Measurements from ENCODE around the gene MAPRE3. TPM values are rescaled to one million over a fixed set of nuclear protein-coding genes. Genes with fewer than 3 reads are reported as not detected.

MAPRE3 gene
- total and polyA plus RNA-seq, 9 of the 15 experiments (the other 6 are each of a cell fraction or from before 2014, with no cell fraction given), result 0.70 to 43.2 (median 12.6) TPM

DNA sequence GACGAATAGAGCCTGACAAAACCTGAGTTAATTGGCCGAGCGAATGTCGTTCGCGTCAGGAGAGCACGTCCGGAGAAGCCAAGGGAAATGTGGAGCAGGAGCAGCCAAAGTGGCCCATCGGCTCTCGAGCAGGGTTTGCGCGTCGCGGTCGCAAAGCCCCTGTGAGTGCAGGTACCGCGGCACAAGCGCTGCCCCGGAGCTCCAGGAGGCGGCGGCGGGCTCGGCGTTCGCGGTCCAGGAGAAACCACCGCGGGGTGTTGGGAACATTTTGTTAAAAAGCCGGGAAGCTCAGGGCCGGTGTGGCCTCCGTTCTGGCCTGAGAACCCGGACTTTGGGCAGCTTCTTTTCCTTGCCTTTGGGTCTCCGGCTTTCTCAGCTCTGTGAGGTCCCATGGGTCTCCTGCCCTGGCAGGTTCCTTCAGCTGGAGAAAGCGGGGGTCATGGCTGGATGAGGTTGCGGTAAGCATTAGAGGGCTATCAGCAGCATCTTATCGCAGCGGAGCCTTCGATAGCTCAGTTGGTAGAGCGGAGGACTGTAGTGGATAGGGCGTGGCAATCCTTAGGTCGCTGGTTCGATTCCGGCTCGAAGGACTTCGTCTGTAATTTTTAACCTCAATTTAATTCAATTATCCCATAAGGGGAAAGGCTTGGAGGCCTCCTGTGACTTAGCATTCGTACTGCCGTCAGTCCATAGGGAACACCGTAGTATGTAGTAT is 80.0 kb downstream of the MAPRE3 start (continued):
- TF ChIP-seq, protein P1, sequence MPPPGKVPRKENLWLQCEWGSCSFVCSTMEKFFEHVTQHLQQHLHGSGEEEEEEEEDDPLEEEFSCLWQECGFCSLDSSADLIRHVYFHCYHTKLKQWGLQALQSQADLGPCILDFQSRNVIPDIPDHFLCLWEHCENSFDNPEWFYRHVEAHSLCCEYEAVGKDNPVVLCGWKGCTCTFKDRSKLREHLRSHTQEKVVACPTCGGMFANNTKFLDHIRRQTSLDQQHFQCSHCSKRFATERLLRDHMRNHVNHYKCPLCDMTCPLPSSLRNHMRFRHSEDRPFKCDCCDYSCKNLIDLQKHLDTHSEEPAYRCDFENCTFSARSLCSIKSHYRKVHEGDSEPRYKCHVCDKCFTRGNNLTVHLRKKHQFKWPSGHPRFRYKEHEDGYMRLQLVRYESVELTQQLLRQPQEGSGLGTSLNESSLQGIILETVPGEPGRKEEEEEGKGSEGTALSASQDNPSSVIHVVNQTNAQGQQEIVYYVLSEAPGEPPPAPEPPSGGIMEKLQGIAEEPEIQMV (tag; conservative IDR thresholded peaks at IDR 0.05; ENCODE audit: low read depth), result no peak
- TF ChIP-seq MEF2A (IDR thresholded peaks at IDR 0.05; ENCODE audit: control insufficient read depth, low read depth, low read length) (0 out of 2 replicates have a peak, but pooled peaks have one; percentile 24), JUNB (CRISPR knock-in tag; conservative IDR thresholded peaks at IDR 0.05) (no peak), SMAD2 (IDR thresholded peaks at IDR 0.05; ENCODE audit: low read depth, low read length) (no peak), SREBF1 (IDR thresholded peaks at IDR 0.05; ENCODE audit: borderline replicate concordance, low read depth, low read length) (peak; percentile 62; the same call in 1 of the 2 replicates), ZNF165 (CRISPR knock-in tag; IDR thresholded peaks at IDR 0.05; ENCODE audit: borderline replicate concordance) (no peak), RBM34 (IDR thresholded peaks at IDR 0.05; ENCODE audit: borderline replicate concordance, insufficient read depth, low read length) (no peak), NBN (IDR thresholded peaks at IDR 0.05; ENCODE audit: low read depth) (no peak), ATF7 (IDR thresholded peaks at IDR 0.05) (no peak), TEAD2 (tag; IDR thresholded peaks at IDR 0.05) (no peak), DMBX1 (CRISPR knock-in tag; IDR thresholded peaks at IDR 0.05; ENCODE audit: borderline replicate concordance) (no peak), RAD51 (IDR thresholded peaks at IDR 0.05; ENCODE audit: borderline replicate concordance, low read depth) (no peak), ZNF830 (CRISPR knock-in tag; IDR thresholded peaks at IDR 0.05) (no peak), ELF2 (CRISPR knock-in tag; IDR thresholded peaks at IDR 0.05) (no peak), ZC3H4 (CRISPR knock-in tag; IDR thresholded peaks at IDR 0.05; ENCODE audit: borderline replicate concordance) (no peak), GABPA (tag; conservative IDR thresholded peaks at IDR 0.05; ENCODE audit: low read depth) (no peak)
- TF ChIP-seq, protein P2, sequence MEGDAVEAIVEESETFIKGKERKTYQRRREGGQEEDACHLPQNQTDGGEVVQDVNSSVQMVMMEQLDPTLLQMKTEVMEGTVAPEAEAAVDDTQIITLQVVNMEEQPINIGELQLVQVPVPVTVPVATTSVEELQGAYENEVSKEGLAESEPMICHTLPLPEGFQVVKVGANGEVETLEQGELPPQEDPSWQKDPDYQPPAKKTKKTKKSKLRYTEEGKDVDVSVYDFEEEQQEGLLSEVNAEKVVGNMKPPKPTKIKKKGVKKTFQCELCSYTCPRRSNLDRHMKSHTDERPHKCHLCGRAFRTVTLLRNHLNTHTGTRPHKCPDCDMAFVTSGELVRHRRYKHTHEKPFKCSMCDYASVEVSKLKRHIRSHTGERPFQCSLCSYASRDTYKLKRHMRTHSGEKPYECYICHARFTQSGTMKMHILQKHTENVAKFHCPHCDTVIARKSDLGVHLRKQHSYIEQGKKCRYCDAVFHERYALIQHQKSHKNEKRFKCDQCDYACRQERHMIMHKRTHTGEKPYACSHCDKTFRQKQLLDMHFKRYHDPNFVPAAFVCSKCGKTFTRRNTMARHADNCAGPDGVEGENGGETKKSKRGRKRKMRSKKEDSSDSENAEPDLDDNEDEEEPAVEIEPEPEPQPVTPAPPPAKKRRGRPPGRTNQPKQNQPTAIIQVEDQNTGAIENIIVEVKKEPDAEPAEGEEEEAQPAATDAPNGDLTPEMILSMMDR (IDR thresholded peaks at IDR 0.05 in 2 of 3, conservative IDR thresholded peaks at IDR 0.05 in 1 of 3; ENCODE audit: insufficient read depth in 2 of 3, low read depth in 1 of 3, low read length in 3 of 3), result no peak
- TF ChIP-seq, protein P3, sequence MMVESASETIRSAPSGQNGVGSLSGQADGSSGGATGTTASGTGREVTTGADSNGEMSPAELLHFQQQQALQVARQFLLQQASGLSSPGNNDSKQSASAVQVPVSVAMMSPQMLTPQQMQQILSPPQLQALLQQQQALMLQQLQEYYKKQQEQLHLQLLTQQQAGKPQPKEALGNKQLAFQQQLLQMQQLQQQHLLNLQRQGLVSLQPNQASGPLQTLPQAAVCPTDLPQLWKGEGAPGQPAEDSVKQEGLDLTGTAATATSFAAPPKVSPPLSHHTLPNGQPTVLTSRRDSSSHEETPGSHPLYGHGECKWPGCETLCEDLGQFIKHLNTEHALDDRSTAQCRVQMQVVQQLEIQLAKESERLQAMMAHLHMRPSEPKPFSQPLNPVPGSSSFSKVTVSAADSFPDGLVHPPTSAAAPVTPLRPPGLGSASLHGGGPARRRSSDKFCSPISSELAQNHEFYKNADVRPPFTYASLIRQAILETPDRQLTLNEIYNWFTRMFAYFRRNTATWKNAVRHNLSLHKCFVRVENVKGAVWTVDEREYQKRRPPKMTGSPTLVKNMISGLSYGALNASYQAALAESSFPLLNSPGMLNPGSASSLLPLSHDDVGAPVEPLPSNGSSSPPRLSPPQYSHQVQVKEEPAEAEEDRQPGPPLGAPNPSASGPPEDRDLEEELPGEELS (CRISPR knock-in tag; IDR thresholded peaks at IDR 0.05; ENCODE audit: borderline replicate concordance), result no peak
- TF ChIP-seq, protein P4, sequence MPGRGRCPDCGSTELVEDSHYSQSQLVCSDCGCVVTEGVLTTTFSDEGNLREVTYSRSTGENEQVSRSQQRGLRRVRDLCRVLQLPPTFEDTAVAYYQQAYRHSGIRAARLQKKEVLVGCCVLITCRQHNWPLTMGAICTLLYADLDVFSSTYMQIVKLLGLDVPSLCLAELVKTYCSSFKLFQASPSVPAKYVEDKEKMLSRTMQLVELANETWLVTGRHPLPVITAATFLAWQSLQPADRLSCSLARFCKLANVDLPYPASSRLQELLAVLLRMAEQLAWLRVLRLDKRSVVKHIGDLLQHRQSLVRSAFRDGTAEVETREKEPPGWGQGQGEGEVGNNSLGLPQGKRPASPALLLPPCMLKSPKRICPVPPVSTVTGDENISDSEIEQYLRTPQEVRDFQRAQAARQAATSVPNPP (IDR thresholded peaks at IDR 0.05; ENCODE audit: borderline replicate concordance, insufficient read depth, insufficient read length), result no peak
- TF ChIP-seq, protein P5, sequence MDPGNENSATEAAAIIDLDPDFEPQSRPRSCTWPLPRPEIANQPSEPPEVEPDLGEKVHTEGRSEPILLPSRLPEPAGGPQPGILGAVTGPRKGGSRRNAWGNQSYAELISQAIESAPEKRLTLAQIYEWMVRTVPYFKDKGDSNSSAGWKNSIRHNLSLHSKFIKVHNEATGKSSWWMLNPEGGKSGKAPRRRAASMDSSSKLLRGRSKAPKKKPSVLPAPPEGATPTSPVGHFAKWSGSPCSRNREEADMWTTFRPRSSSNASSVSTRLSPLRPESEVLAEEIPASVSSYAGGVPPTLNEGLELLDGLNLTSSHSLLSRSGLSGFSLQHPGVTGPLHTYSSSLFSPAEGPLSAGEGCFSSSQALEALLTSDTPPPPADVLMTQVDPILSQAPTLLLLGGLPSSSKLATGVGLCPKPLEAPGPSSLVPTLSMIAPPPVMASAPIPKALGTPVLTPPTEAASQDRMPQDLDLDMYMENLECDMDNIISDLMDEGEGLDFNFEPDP (CRISPR knock-in tag; IDR thresholded peaks at IDR 0.05), result no peak

All from K562 (cell line).